ENCODE data around the gene APOBEC3C. TPM values are rescaled to one million over a fixed set of nuclear protein-coding genes. Genes with fewer than 3 reads are reported as not detected.
"Not testable (repeated sequence)": the region's sequence is repeated elsewhere in the genome, so short reads cannot be mapped to it uniquely, and the experiment has no call there.

APOBEC3C gene
- total RNA-seq, 1 experiment from 2014 or later, result 12.7 TPM

DNA sequence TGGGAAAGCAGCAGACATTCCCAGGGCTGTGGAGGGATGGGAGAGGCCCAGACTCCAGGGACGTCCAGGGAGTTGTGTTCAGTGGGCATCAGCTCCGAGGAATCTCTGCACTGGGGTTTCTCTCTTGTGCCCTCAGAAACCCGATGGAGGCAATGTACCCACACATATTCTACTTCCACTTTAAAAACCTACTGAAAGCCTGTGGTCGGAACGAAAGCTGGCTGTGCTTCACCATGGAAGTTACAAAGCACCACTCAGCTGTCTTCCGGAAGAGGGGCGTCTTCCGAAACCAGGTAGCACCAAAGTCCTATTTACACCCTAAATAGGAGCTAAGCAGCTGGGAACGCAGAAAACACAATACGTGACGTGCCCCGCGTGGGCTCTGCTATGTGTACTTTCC, 15.2 kb downstream of the APOBEC3C start:
- Histone ChIP-seq H3K27ac (ENCODE audit: low read length) (no peak overlapping the region), H3K4me3 (ENCODE audit: low read depth in 2 of 2, low read length in 2 of 2) (no peak overlapping the region), H3K36me3 (ENCODE audit: control insufficient read depth, insufficient read depth, low read length) (no peaks in the 10 kb centered on the region), H3K9me3 (ENCODE audit: control insufficient read depth, insufficient read depth, low read depth, low read length) (no peaks in the 10 kb centered on the region), H3K27me3 (ENCODE audit: control insufficient read depth, insufficient read depth, low read length) (no peaks in the 10 kb centered on the region), H3K4me1 (ENCODE audit: control insufficient read depth, insufficient read depth, low read length) (no peaks in the 10 kb centered on the region)
- CTCF ChIA-PET, result no interaction called here
- TF ChIP-seq POLR2AphosphoS5 (IDR thresholded peaks at IDR 0.05; ENCODE audit: low read depth, low read length) (no peak), SIN3A (IDR thresholded peaks at IDR 0.05; ENCODE audit: borderline replicate concordance, insufficient read depth, low read depth, low read length) (no peak), TCF7L2 (IDR thresholded peaks at IDR 0.05; ENCODE audit: low read depth, low read length) (no peak), REST (IDR thresholded peaks at IDR 0.05; ENCODE audit: insufficient read depth in 1 of 2, low read depth in 2 of 2, low read length in 1 of 2) (no peak)
- TF ChIP-seq, protein P1, sequence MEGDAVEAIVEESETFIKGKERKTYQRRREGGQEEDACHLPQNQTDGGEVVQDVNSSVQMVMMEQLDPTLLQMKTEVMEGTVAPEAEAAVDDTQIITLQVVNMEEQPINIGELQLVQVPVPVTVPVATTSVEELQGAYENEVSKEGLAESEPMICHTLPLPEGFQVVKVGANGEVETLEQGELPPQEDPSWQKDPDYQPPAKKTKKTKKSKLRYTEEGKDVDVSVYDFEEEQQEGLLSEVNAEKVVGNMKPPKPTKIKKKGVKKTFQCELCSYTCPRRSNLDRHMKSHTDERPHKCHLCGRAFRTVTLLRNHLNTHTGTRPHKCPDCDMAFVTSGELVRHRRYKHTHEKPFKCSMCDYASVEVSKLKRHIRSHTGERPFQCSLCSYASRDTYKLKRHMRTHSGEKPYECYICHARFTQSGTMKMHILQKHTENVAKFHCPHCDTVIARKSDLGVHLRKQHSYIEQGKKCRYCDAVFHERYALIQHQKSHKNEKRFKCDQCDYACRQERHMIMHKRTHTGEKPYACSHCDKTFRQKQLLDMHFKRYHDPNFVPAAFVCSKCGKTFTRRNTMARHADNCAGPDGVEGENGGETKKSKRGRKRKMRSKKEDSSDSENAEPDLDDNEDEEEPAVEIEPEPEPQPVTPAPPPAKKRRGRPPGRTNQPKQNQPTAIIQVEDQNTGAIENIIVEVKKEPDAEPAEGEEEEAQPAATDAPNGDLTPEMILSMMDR (IDR thresholded peaks at IDR 0.05), result no peak
- POLR2A ChIA-PET, result interaction anchor here (0.7 kb wide), 1 partner anchor 254 kb away, joined by 3 read pairs; no protein-coding TSS in a partner anchor
- BruUV-seq (replicated peaks), result no TSS peak
- DNase-seq (ENCODE audit: low read depth, low spot score) (no peak), ATAC-seq (no peak)
- in situ Hi-C loops (cut with HindIII; ENCODE audit: low pct_unique_long_range_greater_than_20kb, low sequenced_read_pairs), result no loop called here
- intact Hi-C loops (cut with micrococcal nuclease; ENCODE audit: unreplicated experiment), result no loop called here

DNA sequence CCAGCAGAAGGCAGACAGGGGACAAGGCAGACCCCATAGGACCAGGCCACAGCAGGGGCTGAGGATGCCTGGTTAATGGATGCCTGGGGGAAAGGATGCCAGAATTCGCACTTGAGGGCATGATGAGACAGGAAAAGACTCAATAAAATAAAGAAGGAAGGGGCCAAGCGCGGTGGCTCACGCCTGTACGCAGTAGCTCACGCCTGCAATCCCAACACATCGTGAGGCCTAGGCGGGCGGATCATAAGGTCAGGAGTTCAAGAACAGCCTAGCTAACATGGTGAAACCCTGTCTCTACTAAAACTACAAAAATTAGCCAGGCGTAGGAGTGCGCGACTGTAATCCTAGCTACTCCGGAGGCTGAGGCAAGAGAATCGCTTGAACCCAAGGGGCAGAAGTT, 16.6 kb downstream of the APOBEC3C start:
- no peak overlapping the region for H3K4me3 ChIP-seq (ENCODE audit: low read depth in 2 of 2, low read length in 2 of 2)
- intact Hi-C loops (cut with micrococcal nuclease; ENCODE audit: unreplicated experiment) (no loop called here), in situ Hi-C loops (cut with HindIII; ENCODE audit: low pct_unique_long_range_greater_than_20kb, low sequenced_read_pairs) (no loop called here)
- TF ChIP-seq REST (IDR thresholded peaks at IDR 0.05; ENCODE audit: insufficient read depth in 1 of 2, low read depth in 2 of 2, low read length in 1 of 2) (no peak), POLR2AphosphoS5 (IDR thresholded peaks at IDR 0.05; ENCODE audit: low read depth, low read length) (no peak), TCF7L2 (IDR thresholded peaks at IDR 0.05; ENCODE audit: low read depth, low read length) (no peak), SIN3A (IDR thresholded peaks at IDR 0.05; ENCODE audit: borderline replicate concordance, insufficient read depth, low read depth, low read length) (no peak)
- ChIA-PET CTCF (interaction anchor here (0.7 kb wide), 1 partner anchor 335 kb away, joined by 3 read pairs; no protein-coding TSS in a partner anchor), POLR2A (no interaction called here)
- no peaks in the 10 kb centered on the region for H3K27me3 ChIP-seq (ENCODE audit: control insufficient read depth, insufficient read depth, low read length)
- H3K27ac ChIP-seq (ENCODE audit: low read length), result no peak overlapping the region
- BruUV-seq (replicated peaks), result no TSS peak
- no peak for ATAC-seq
- no peaks in the 10 kb centered on the region for H3K4me1 ChIP-seq (ENCODE audit: control insufficient read depth, insufficient read depth, low read length)
- no peaks in the 10 kb centered on the region for H3K36me3 ChIP-seq (ENCODE audit: control insufficient read depth, insufficient read depth, low read length)
- DNase-seq (ENCODE audit: low read depth, low spot score), result no peak
- no peaks in the 10 kb centered on the region for H3K9me3 ChIP-seq (ENCODE audit: control insufficient read depth, insufficient read depth, low read depth, low read length)

DNA sequence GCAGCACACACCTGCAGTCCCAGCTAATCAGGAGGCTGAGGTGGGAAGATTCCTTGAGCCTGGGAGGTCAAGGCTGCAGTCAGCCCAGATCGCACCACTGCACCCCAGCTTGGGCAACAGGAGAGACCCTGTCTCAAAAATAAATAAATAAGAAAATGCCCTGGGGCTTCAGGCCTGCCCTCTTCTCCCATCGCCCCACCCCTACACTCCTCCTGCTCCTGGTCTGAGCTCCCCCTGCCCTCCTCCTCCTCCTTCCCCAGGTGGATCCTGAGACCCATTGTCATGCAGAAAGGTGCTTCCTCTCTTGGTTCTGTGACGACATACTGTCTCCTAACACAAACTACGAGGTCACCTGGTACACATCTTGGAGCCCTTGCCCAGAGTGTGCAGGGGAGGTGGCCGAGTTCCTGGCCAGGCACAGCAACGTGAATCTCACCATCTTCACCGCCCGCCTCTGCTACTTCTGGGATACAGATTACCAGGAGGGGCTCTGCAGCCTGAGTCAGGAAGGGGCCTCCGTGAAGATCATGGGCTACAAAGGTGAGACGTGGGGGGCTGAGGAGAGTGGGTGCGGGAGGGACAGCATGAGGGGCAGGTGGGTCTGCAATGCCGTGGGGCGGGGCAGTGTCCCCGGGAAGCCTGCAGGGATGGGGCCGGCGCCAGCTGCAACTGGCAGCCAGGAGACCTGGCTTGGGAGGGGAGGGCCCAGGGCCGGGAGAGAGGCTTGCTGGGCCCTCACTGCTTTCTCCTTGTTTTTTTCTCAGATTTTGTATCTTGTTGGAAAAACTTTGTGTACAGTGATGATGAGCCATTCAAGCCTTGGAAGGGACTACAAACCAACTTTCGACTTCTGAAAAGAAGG, 17.6 kb downstream of the APOBEC3C start:
- POLR2A ChIA-PET; H3K4me1 ChIP-seq (ENCODE audit: control insufficient read depth, insufficient read depth, low read length); H3K36me3 ChIP-seq (ENCODE audit: control insufficient read depth, insufficient read depth, low read length); H3K27ac ChIP-seq (ENCODE audit: low read length); ATAC-seq; CTCF ChIA-PET; H3K4me3 ChIP-seq (ENCODE audit: low read depth in 2 of 2, low read length in 2 of 2); BruUV-seq (replicated peaks); H3K27me3 ChIP-seq (ENCODE audit: control insufficient read depth, insufficient read depth, low read length); H3K9me3 ChIP-seq (ENCODE audit: control insufficient read depth, insufficient read depth, low read depth, low read length); intact Hi-C loops (cut with micrococcal nuclease; ENCODE audit: unreplicated experiment); in situ Hi-C loops (cut with HindIII; ENCODE audit: low pct_unique_long_range_greater_than_20kb, low sequenced_read_pairs); DNase-seq (ENCODE audit: low read depth, low spot score): not testable (repeated sequence)

- H3K36me3 ChIP-seq (ENCODE audit: control insufficient read depth, insufficient read depth, low read length); intact Hi-C loops (cut with micrococcal nuclease; ENCODE audit: unreplicated experiment); DNase-seq (ENCODE audit: low read depth, low spot score); H3K27me3 ChIP-seq (ENCODE audit: control insufficient read depth, insufficient read depth, low read length); H3K9me3 ChIP-seq (ENCODE audit: control insufficient read depth, insufficient read depth, low read depth, low read length); BruUV-seq (replicated peaks); ATAC-seq; H3K27ac ChIP-seq (ENCODE audit: low read length); POLR2A ChIA-PET; CTCF ChIA-PET; H3K4me3 ChIP-seq (ENCODE audit: low read depth in 2 of 2, low read length in 2 of 2); in situ Hi-C loops (cut with HindIII; ENCODE audit: low pct_unique_long_range_greater_than_20kb, low sequenced_read_pairs); H3K4me1 ChIP-seq (ENCODE audit: control insufficient read depth, insufficient read depth, low read length): not testable (repeated sequence)
Observed at GRCh38 chr22:39037071-39037470, 23.0 kb downstream of the APOBEC3C start.
